Measurements from ENCODE around the gene SIN3A.

- TF ChIP-seq CTCF (IDR thresholded peaks at IDR 0.05) (no peak), POLR2A (IDR thresholded peaks at IDR 0.05) (no peak), EP300 (IDR thresholded peaks at IDR 0.05) (no peak), POLR2AphosphoS5 (IDR thresholded peaks at IDR 0.05) (no peak)
Measured at GRCh38 chr15:75446151-75446550, 5.3 kb downstream of the SIN3A start.

Measured in stomach (tissue), 4 donors.